Dendritic cell treated with granulocyte-macrophage colony-stimulating factor and Interleukin-4, amounts not matched to agents 40 ng/mL and 50 ng/mL, for 4 days (primary cell): ENCODE measurements around the gene HOXB6.

ENCODE experiments used
- H3K27ac Mint-ChIP-seq: one replicate; pipeline ENCODE4 v1.8.0; 2022; ENCODE audit warnings: mild to moderate bottlenecking, mixed read lengths
- H3K27me3 Mint-ChIP-seq: one replicate; pipeline ENCODE4 v1.8.0; 2022; ENCODE audit warnings: mild to moderate bottlenecking, mixed read lengths
- H3K36me3 Mint-ChIP-seq: one replicate; pipeline ENCODE4 v1.8.0; 2022; ENCODE audit warnings: low read depth, mixed read lengths
- H3K4me1 Mint-ChIP-seq: one replicate; pipeline ENCODE4 v1.8.0; 2022; ENCODE audit warnings: low read depth, mixed read lengths
- H3K4me3 Mint-ChIP-seq: one replicate; pipeline ENCODE4 v1.8.0; 2022; ENCODE audit warnings: mild to moderate bottlenecking, moderate library complexity, mixed read lengths
- H3K9me3 Mint-ChIP-seq: one replicate; pipeline ENCODE4 v1.8.0; 2022; ENCODE audit warnings: mixed read lengths
- intact Hi-C: fragments of 100-400 bp; cut with micrococcal nuclease; formaldehyde crosslinking; loops from one replicate; pipeline ENCODE4 v1.15.0; 2022

HOXB6 gene

DNA sequence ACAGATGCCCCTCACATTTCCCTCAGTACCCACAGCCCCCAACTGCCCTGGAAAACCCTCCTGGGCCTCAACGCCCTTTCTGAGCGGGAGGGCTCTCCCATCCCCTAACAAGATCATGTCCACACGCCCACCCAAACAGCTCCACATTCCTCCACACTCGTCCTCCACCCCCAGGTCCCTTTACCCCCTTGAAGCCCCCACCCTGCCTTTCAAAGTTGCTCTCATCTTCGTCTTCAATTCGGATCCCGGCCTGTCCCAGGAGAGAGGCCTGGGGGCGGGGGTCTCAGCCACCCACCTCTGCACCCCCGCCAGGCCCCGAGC, 41.0 kb downstream of the HOXB6 start:
- no peak overlapping the region for H3K4me3 Mint-ChIP-seq
- H3K27ac Mint-ChIP-seq, result no peak overlapping the region
- no peaks in the 10 kb centered on the region for H3K36me3 Mint-ChIP-seq
- H3K9me3 Mint-ChIP-seq, result no peaks in the 10 kb centered on the region
- H3K4me1 Mint-ChIP-seq, result peaks cover 11% of the 10 kb centered on the region
- intact Hi-C loops, result no loop called here
- peaks cover 42% of the 10 kb centered on the region for H3K27me3 Mint-ChIP-seq

- Mint-ChIP-seq H3K4me3 (no peak overlapping the region), H3K27me3 (peaks cover 46% of the 10 kb centered on the region), H3K36me3 (no peaks in the 10 kb centered on the region), H3K27ac (no peak overlapping the region), H3K4me1 (peaks cover 8% of the 10 kb centered on the region), H3K9me3 (no peaks in the 10 kb centered on the region)
- intact Hi-C loops, result no loop called here
These were observed 41.4 kb downstream of the HOXB6 start for GRCh38 chr17:48563385-48563838.

- no peaks in the 10 kb centered on the region for H3K9me3 Mint-ChIP-seq
- intact Hi-C loops, result no loop called here
- H3K27ac Mint-ChIP-seq, result no peak overlapping the region
- H3K4me1 Mint-ChIP-seq, result peaks cover 5% of the 10 kb centered on the region
- H3K27me3 Mint-ChIP-seq, result peaks cover 50% of the 10 kb centered on the region
- H3K4me3 Mint-ChIP-seq, result no peak overlapping the region
- no peaks in the 10 kb centered on the region for H3K36me3 Mint-ChIP-seq
These were observed 41.9 kb downstream of the HOXB6 start for GRCh38 chr17:48562934-48563333.

GRCh38 chr17:48561884-48562810, 42.6 kb downstream of the HOXB6 start:
- peaks cover 56% of the 10 kb centered on the region for H3K27me3 Mint-ChIP-seq
- no peak overlapping the region for H3K4me3 Mint-ChIP-seq
- H3K4me1 Mint-ChIP-seq, result peaks cover 5% of the 10 kb centered on the region
- H3K36me3 Mint-ChIP-seq, result no peaks in the 10 kb centered on the region
- intact Hi-C loops, result no loop called here
- no peak overlapping the region for H3K27ac Mint-ChIP-seq
- no peaks in the 10 kb centered on the region for H3K9me3 Mint-ChIP-seq

GRCh38 chr17:48559840-48560817, 44.7 kb downstream of the HOXB6 start:
- Mint-ChIP-seq H3K27ac (no peak overlapping the region), H3K27me3 (peaks cover 75% of the 10 kb centered on the region), H3K36me3 (no peaks in the 10 kb centered on the region), H3K4me3 (no peak overlapping the region), H3K4me1 (peaks cover 8% of the 10 kb centered on the region), H3K9me3 (no peaks in the 10 kb centered on the region)
- intact Hi-C loops, result no loop called here

DNA sequence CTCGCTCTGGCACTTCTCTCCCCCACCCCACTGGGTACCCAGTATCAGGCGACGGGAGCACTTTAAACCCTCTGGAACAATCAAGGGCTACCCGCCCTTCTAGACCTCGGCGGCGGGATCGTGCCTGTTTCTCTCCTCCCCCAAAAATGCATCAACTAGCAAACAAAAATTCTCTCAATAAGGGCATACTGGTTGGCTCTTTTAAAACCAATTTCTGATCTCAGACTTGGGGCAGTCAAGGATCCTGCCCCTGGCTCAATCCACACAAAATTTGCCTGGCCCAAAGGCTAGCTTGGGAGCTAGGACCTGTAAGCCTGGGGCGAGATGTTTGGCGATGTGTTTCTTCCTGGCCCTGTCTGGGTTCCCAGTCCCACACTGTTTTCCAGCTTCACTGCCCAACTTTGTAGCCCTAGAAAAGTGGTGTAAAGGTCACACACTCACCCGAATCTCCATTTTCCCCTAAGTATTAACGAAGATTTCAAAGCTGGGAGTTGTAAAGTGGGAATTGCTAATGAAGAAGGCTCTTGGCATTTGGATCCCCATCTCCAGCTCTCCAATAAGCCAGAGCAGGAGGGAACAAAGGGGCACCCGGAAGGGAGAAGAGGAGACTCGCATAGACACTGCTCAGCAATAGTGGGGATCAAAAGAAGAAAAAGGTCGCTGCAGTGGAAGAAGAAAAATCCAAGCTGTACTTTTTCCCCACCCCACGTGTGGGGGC, 45.5 kb downstream of the HOXB6 start:
- Mint-ChIP-seq H3K4me1 (peaks cover 12% of the 10 kb centered on the region), H3K4me3 (no peak overlapping the region), H3K36me3 (no peaks in the 10 kb centered on the region), H3K27me3 (peaks cover 83% of the 10 kb centered on the region), H3K9me3 (no peaks in the 10 kb centered on the region), H3K27ac (no peak overlapping the region)
- intact Hi-C loops, result no loop called here

GRCh38 chr17:48558831-48559121, 46.0 kb downstream of the HOXB6 start:
- intact Hi-C loops, result no loop called here
- Mint-ChIP-seq H3K9me3 (no peaks in the 10 kb centered on the region), H3K27ac (no peak overlapping the region), H3K4me3 (no peak overlapping the region), H3K4me1 (peaks cover 12% of the 10 kb centered on the region), H3K27me3 (peaks cover 83% of the 10 kb centered on the region), H3K36me3 (no peaks in the 10 kb centered on the region)

DNA sequence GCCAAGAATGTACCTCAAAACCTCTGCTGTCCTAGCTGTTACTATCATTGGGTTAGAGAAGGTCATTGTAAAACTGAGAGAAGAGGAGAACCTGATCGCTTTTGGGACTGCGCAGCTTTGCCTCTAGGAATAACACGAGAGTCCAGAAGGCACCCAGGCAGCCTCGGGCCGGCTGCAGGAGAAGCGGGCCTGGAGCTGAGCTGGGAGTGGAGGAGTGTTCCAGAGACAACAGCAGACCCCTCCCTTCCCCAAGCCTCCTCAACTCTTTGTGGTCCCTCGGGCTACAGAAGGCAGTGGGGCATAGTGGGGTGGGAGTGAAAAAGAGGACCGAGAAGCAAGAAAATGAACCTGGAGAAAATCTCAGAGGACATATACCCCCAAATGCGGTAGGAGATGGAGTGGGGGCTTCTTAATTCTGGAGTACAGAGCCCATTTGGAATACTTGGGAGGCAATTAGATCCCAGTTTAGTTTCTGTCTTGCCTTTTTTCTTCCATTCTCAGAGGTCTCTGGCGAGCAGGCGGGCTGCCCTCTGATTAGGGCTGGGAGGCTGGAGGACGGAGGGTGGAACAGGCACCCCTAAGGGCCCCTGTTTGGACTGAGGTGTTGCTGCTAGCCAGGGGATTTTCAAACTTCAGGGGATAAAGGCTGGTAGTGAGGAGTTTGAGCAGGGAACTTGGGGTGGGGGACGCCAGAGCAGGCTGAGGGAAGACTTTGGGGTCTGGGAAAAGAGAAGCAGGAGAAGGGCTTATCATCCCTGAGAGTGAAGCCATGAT, 46.5 kb downstream of the HOXB6 start:
- intact Hi-C loops, result no loop called here
- Mint-ChIP-seq H3K36me3 (no peaks in the 10 kb centered on the region), H3K9me3 (no peaks in the 10 kb centered on the region), H3K27me3 (peaks cover 83% of the 10 kb centered on the region), H3K27ac (no peak overlapping the region), H3K4me1 (peaks cover 12% of the 10 kb centered on the region), H3K4me3 (no peak overlapping the region)

DNA sequence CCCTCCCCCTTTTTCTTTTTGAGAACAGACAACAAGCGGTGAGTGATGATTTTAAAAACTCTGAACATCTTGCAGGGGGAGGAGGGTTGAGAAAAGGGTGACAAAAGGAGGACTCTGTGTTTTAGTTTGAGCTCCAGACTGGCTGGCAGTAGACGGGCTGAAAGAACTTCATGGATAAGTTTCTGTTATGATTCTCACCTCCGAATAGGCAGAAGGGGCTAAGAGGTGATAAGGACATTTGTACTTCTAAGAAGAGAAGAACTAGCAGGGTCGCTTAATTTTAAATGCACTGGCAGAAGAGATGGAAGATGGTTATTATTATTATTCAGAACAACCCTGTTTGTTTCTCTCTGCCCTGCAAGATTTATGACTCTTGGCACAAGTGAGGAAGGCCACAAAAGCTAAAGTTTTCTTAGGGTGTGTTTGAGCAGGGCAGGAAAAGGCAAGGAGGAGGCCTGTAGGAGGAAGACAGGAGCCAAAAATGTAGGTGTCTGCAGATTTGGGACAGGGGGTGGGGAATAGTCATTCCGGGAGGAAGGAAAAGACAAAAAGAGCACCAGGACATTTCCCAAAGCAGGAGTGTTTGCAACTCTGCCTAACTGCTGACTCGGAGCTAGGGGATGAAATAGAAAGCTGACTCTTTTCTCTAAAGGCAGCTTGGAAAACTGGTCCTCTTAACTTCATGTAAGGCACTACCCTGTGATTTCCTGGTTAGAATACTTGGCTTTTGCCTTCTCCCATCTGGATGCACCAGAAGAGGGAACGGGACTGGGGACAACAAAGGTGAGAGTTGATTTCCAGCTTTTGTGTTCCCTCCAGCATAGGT, 48.0 kb downstream of the HOXB6 start:
- Mint-ChIP-seq H3K4me3 (no peak overlapping the region), H3K4me1 (peaks cover 12% of the 10 kb centered on the region), H3K27me3 (peaks cover 80% of the 10 kb centered on the region), H3K27ac (no peak overlapping the region), H3K9me3 (no peaks in the 10 kb centered on the region), H3K36me3 (no peaks in the 10 kb centered on the region)
- intact Hi-C loops, result no loop called here

DNA sequence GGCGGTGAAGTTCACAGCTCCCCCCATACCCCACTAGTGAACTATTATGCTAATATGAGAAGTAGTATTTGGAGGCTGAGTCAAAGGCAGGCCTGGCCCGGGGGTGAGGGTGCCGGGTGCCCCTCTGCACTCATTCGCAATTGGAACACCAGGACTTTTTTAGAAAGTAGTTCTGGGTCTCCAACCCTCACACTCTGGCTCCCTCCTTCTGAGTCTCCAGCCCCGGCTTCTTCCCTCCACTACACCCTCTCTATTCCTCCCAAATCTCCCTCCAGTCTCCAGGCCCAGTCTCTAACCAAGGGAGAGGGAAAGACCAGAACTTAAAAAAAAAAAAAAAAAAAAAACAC, 48.6 kb downstream of the HOXB6 start:
- Mint-ChIP-seq H3K4me1 (peaks cover 9% of the 10 kb centered on the region), H3K4me3 (no peak overlapping the region), H3K9me3 (no peaks in the 10 kb centered on the region), H3K36me3 (no peaks in the 10 kb centered on the region), H3K27ac (no peak overlapping the region), H3K27me3 (peaks cover 77% of the 10 kb centered on the region)
- intact Hi-C loops, result no loop called here

DNA sequence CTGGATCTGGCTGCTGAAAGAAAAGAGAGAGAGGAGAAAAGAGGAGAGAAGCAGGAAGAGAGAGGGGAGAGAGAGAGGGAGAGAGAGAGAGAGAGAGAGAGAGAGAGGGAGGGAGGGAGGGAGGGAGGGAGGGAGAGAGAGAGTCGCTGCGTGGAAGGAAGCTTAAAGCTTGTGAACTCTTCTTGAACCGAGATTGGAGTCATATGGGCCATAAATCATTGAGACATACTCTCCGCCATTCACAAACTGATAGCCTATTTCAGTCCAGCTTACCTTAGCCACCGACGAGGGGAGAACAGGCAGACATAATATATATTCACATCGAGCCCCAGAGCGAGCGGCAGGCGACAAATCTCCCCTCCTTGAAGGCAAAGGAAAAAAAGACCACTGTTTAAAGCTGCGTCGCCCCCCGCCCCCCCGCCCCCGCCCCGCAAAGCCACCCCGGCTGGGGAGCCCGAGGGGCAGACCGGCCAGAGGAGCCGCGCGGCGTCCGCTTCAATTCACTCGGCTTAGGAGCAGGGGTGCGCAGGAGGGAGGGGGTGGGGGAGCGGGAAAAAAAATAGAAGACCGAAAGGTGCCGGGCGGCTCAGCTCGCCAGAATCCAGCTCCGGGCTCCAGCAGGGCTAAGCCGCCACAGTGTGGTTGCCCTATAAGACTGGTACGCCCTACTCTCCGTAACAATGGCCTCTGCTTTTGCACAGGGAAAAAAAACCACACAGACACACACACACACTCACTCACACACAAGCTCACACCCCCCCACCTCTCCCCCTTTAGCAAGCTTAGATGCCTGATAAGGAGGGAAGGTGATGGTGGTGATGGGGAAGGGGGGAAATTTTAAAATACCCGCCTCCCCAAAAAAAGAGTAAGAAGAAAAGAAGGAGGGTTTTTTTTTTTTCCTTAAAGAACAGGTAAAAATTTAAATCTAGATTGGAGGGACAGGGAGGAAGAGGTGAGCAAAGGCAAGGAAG, 49.2 kb downstream of the HOXB6 start:
- peaks cover 74% of the 10 kb centered on the region for H3K27me3 Mint-ChIP-seq

More for the DNA sequence above, 49.2 kb downstream of the HOXB6 start:
- Mint-ChIP-seq H3K9me3 (no peaks in the 10 kb centered on the region), H3K4me3 (no peak overlapping the region), H3K36me3 (no peaks in the 10 kb centered on the region), H3K4me1 (peaks cover 6% of the 10 kb centered on the region), H3K27ac (no peak overlapping the region)
- intact Hi-C loops, result no loop called here
